Measurements from ENCODE around the gene EPPIN.

EPPIN gene

DNA sequence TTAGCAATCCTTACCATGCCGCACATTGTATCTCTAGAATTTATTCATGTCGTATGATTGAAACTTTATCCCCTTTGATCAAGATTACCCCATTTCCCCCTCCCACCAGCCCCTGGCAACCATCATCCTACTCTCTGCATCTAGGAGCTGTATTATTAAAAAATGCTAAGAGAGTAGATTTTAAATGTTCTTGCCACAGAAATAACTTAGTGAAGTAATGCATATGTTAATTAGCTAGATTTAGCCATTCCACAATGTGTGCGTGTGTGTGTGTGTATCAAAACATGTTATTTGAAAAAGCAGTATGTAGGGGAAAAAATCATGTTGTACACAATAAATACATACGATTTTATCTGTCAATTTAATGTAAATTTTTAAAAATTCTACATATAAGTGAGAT is 19.9 kb downstream of the EPPIN start:
- no peak for DNase-seq

DNA sequence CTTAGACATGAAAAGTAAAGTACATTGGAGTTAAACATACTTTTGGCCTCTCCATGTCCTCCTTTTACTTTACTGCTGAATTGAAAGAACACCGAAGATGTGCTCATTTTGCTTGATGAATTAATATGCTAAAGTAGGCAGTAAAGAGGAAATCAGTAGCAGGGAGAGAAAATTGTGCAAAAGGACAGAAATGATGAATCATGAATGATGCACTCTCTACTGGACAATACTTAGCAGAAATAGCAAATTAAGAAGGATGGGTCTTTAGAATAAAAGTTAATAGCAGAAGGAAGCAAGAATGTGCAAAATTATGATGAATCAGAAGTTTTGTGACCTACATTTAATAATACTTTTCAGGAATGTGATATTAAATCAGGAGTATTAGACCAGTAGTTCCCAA is 23.4 kb downstream of the EPPIN start:
- DNase-seq: no peak

DNA sequence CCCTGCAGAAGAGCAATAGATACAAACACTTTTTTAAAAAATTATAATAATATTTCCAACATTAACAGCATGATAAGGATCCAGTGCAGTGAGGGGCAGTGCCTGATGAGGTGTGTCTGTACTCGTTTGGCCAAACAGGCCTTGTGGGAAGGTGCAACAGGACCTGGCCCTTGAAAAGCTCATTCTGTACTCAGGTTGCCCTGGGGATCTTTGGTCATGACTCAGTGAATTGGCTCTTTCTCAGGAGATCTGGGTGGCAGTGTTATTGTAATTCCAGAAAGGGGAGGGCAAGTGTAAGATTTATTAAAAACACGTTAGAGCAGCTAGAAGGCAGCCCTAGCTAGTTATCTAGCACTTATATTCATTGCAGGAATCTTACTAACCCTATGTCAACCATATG is 28.9 kb downstream of the EPPIN start:
- no peak for DNase-seq

DNA sequence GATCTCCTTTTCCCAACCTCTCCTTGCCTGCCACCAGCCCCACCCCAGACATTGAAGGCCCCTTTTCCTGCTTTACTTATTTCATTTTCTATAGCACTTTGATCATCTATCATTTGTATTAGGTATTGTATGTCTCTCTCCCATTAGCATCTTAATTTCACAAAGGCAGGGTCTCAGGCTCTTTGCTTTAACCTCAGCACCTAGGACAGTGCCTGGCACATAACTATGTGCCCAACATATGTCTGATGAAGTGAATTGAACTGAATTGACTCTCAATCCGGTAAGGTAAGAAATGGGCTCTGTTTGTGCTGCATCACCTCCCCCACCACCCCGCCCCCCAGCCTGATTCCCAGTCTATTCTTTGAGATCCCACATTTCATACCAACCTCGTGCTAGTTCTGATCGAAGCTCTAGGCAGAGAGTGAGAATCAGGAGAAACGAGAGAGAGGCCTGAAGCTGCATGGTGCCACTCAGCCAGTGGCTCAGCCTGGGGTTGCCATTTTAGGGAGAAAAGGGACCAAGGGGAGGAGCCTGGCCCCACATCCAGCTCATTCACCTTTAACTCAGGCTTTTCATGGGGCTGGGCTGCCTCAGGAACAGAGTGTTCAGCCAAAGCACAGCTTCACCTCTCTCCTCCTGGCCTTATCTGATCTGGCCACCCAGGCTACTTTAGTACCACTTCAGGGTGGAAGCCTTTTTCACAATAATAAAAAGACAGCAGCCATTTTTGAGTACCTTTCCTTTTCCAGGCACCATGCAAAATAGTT is 31.9 kb downstream of the EPPIN start, which contains the start of gene SPINT3:
Gene SPINT3, minus strand, starts transcription at position 476 of the 767 bp plus-strand sequence. Its CDS starts 14 bp downstream, at position 462.
- DNase-seq: no peak

DNA sequence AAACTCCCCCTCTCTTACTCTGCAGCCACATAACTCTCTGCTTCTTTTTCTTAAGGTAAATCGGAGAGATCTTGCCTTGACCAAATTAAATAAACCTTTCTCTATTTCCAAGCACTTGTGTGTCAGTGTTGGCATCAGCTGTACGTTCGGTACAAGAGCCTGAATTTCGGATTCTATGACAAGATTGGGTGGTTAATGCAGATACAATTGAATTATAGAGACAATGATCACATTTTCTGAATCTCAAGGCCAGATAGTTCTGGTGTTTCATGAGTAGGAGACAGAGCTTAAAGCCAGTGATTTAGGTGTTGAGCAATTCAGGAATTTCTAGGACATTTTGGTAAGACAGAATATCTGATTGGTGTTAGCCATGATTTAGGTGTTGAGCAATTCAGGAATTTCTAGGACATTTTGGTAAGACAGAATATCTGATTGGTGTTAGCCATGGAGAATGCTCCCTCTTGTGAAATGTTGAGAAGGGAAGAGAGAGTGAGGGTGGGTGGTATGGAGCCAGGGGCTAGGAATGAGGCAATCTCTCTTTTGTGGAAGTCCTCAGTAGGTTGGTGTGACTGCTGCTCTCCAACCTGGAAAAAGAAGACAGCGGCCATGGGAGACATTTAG is 36.8 kb downstream of the EPPIN start:
- no peak for DNase-seq

DNA sequence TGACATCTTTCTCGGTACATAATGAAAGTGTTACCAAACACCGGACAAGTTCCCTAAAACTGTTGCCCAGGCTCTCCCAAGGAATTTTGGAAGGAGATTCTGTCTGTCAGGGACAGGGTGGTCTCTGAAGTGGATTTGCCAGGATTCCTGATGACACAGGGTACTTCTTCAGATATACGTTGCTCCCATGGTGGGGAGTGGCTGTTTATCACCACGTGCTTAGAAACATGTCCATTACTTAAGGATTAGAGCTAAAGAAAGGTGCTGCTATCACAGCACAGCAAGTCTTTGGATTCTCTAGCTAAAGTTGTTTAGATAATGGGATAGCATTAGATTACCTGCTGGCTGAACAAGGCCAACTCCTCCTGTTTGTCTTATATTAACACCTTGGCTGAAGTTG is 38.1 kb downstream of the EPPIN start:
- no peak for DNase-seq

DNA sequence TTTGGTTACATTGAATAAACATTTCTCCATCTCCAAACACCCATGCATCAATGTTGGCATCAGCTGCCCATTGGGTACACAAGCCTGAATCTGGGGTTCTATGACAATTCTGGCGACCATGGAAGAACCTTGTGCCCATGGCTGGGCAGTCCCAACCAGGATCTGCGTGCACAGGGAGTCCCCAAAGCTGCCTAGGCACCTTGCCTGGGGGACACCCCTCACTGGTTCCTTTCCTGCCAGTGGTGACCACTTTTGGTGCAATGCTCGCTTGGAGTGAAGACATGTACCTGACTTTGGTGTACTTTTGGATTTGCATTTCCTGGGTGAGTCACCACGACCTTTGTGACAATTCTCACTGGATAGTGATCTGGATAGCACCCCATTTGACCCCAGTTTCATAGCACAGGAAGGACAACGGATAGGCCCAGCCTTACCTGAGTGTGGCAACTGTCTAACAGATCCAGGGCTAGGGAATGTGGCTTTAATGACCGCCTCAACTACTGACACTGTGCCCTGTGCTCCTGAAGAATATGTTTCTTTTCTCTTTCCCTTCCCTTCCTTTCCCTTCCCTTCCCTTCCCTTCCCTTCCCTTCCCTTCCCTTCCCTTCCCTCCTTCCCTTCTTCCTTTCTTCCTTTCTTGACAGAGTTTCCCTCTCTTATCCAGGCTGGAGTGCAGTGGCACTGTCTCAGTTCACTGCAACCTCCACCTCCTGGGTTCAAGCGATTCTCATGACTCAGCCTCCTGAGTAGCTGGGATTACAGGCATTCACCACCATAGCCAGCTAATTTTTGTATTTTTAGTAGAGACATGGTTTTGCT is 38.9 kb downstream of the EPPIN start:
- no peak for DNase-seq

DNA sequence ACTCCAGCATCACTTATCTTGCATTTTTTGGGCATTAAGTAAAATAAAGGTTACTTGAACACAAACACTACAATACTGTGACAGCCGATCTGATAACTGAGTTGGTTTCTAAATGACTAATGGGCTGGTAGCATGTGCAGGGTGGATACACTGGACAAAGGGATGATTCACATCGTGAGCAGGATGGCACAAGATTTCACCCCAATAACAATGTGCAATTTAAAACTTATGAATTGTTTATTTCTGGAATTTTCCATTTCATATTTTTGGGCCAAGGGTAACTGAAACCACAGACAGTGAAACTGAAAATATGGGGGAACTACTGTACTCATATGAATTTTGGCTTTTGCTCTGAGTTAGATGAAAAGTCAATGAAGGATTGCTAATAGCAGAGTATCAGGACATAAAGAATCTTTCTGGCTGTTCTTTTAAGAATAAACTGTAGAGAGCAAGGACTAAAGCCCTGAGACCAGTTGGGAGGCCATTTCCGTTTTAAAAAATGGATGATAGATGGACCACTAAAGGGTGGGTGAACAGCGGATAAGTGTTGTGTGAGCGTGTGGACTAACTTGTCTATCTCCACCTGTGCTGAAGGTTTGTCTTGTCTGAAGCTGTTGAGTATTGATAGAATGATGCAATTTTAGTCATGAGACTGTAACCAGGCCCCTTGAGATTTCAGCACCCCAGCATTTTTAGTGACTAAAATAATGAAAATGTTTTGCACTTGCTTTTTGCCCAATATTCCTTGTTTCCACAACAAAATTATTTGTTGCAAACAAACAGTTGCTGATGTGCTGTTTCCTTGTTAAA is 40.0 kb downstream of the EPPIN start:
- no peak for DNase-seq

DNA sequence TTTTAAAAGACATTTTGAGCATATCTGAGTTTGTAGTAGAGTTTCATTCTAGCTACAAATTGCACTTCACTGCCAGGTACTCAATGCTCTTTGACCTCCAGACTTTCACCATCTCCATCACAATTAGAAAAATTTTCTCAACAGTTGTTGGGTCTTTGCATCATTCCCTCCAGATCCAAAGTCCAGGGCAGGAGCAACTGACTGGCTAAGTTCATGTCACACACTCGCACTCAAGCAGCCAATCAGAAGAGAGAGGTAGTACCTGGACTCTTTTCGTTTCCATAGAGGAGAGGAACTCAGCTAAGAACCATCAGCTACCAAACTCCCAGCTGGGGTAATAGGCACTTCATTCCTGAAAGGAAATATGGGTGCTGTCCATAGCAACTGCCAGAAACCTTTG is 40.8 kb downstream of the EPPIN start:
- DNase-seq: no peak

DNA sequence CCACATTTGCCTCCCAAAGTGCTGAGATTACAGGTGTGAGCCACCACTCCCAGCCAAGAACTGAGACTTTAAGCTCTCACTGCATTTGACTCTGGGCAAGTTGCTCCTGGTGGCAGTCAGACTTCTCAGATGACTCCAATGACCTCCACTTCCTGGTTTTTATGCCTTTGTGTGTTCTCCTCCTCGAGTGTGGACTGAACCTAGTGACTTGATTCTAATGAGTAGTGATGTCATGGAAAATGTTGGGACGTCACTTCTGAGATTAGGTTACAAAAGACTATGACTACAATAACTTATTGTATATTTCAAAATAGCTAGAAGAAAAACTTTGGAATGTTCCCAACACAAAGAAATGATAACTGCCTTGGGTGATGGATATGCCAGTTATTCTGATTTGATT is 43.8 kb downstream of the EPPIN start:
- DNase-seq: no peak

DNA sequence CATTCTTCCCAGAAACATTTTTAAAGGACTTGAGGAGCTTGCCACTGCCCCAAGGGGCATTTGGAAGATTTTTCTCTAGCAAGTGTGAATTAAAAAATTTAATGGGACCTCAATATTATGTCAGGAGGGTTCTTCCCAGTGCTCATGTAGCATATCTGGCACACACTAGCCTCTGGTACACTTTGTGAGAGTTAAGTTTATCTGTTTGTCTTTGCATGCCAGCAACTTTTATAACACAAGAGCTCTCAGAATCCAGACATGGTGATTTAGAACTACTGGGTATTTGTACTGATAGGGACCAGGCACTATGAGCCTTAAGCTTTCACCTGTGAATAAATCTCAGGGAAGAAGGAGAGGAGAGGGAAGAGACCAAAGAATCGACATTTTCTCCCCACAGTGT is 44.6 kb downstream of the EPPIN start:
- no peak for DNase-seq

DNA sequence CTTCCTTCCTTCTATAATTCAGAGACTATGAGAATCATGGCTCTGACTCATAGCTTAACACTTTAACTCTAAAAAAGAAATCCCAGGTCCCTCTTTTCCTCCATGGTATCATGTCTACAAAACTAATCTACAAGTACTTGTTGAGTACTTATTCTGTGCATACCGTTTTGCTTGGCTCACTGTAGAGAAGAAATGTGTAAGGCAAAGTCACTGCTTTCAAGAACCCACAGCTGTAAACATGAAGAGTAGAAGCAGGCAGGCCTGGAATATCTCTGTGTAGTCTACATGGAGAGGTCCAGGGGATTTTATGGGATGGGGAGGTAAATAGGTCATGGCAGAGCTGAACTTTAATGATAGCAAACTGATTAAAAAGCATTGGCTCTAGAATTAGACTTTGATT is 45.6 kb downstream of the EPPIN start:
- DNase-seq: no peak

DNA sequence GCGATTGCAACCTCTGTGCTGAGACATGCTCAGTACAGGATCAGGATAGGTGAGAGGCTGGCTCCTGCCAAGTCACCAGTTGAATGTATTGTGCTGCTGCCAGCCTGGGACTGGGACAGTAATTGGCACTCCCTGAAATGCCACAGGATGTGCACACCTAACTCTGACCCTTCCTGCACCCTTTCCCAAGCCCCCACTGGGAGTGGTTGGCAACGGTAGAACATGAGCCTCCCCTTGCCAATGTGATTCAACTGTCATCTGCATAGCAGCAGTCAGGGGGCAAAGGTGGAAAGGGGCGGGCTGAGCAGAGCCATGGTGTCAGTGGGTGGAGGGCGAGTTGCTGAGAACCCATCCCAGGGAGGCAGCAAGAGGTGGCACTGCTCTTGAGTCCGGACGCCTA is 47.2 kb downstream of the EPPIN start:
- no peak for DNase-seq

DNA sequence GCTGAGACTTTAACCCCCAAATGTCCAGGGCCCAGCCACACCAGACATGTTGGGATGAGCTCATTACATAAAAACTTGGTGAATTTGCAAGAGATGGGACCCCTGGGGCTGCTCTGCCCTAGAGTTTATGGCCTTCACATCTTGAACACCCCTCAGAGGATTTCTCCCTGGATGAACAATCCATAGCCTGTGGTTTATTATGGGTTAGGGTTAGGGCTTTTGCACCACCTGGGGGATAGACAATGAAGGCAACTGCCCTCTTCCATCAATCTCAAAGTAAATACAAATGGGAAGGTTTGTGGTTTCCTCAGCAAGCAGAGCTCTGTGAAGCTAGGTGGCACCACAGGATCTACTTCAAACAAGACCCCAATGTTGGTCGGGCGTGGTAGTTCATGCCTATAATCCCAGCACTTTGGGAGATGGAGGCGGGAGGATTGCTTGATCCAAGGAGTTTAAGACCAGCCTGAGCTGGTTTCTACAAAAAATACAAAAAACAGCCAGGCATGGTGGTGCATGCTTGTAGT is 49.2 kb downstream of the EPPIN start:
- no peak for DNase-seq

DNA sequence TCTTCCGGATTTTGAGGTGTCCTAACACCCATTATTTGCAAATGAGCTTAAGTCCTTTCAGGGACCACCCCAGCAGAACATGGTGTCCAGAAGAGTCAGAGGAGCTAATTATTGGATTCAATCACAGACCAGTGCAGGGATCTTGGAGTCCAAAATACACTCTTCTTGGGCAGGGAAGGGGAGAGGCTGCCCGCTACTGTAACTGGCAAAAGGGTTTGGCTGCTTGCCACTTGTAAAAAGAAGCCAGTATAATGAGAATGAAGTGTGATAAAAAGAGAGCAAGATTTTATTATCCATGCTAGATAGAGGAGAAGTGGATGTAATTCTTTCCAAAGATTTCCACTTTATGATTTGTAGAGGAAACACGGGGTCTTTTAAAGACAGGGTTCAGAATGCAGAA is 51.0 kb downstream of the EPPIN start:
- no peak for DNase-seq

DNA sequence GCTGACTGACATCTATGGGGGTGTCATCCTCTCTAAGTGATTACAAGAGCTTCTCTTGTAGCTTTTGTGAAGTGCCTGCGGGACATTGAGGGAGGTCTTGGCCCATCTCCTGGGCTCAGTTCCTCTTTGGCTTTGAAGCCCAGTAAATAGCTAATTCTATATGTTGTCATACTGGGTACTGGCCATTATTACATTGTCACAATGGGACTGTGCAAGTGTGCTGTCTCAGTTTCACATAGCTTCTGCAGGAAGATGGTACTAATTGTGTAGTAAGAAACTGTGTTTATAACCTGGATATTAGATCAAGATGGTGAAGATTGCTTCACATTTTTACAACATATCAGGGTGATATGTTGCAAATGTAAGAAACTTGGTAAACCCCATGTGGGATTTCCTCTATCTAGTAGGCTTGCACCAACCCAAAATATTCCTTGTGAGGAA is 51.7 kb downstream of the EPPIN start:
- no peak for DNase-seq

Measured in NCI-H1436 (cell line).